Mesothelial cell of epicardium (in vitro differentiated cells): ENCODE results near the gene ATXN1. TPM values are rescaled to one million over a fixed set of nuclear protein-coding genes. Genes with fewer than 3 reads are reported as not detected.

Experiments used
- DNase-seq, 2 experiments: peaks; one replicate each; pipeline ENCODE4 v3.0.0; 2021; ENCODE audit warnings: low spot score in 2 of 2; ENCODE audit not compliant: unreplicated experiment in 2 of 2
- H3K27ac Mint-ChIP-seq: 2 replicates; pipeline ENCODE4 v1.8.0; 2021; ENCODE audit warnings: mixed read lengths
- H3K27me3 Mint-ChIP-seq: 2 replicates; pipeline ENCODE4 v1.8.0; 2021; ENCODE audit warnings: low read depth, mixed read lengths
- H3K36me3 Mint-ChIP-seq: 2 replicates; pipeline ENCODE4 v1.8.0; 2021; ENCODE audit warnings: mixed read lengths
- H3K4me1 Mint-ChIP-seq: 2 replicates; pipeline ENCODE4 v1.8.0; 2021; ENCODE audit warnings: mixed read lengths
- H3K4me3 Mint-ChIP-seq: 2 replicates; pipeline ENCODE4 v1.8.0; 2021; ENCODE audit warnings: mild to moderate bottlenecking, moderate library complexity, mixed read lengths
- H3K9me3 Mint-ChIP-seq: 2 replicates; pipeline ENCODE4 v1.8.0; 2021; ENCODE audit warnings: mixed read lengths
- total RNA-seq: library from RNA; stranded (reverse); gene quantifications from 3 replicates; pipeline ENCODE4 v1.2.1, GENCODE V29; 2021
- TF ChIP-seq, protein P1 (sequence below): fragments of 200-600 bp; sonication (generic); IDR thresholded peaks from one replicate; pipeline ENCODE4 v1.5.0; 2021; ENCODE audit warnings: antibody characterized with exemption; ENCODE audit not compliant: unreplicated experiment

Gene ATXN1
- total RNA-seq, 1 donor from 2014 or later: 59.5 TPM

DNA sequence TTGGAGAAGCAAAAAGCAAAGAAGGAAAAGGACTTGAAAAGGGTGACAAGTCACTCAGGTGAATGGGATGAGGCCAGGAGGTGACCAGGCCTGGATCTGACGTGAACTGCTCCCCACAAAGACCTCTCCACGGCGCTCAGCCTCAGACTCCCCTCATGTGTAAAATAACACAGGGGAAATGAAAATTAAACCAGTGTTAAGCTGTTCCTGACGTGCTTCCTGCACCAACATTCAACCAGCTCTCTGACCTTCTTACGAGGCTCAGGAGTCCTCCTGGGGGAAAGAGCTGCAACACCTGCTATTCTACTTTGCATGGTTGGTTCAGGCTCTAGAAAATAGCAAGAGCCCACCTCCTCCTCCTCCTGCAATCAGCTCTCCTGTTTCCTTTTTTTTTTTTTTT is 256.7 kb downstream of the ATXN1 start:
- peaks cover 8% of the 10 kb centered on the region for H3K9me3 Mint-ChIP-seq
- H3K27ac Mint-ChIP-seq: no peak overlapping the region
- H3K4me1 Mint-ChIP-seq: peaks cover 3% of the 10 kb centered on the region
- H3K4me3 Mint-ChIP-seq: no peak overlapping the region
- peaks cover 9% of the 10 kb centered on the region for H3K36me3 Mint-ChIP-seq
- DNase-seq: no peak
- TF ChIP-seq, protein P1, sequence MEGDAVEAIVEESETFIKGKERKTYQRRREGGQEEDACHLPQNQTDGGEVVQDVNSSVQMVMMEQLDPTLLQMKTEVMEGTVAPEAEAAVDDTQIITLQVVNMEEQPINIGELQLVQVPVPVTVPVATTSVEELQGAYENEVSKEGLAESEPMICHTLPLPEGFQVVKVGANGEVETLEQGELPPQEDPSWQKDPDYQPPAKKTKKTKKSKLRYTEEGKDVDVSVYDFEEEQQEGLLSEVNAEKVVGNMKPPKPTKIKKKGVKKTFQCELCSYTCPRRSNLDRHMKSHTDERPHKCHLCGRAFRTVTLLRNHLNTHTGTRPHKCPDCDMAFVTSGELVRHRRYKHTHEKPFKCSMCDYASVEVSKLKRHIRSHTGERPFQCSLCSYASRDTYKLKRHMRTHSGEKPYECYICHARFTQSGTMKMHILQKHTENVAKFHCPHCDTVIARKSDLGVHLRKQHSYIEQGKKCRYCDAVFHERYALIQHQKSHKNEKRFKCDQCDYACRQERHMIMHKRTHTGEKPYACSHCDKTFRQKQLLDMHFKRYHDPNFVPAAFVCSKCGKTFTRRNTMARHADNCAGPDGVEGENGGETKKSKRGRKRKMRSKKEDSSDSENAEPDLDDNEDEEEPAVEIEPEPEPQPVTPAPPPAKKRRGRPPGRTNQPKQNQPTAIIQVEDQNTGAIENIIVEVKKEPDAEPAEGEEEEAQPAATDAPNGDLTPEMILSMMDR: no peak
- H3K27me3 Mint-ChIP-seq: no peaks in the 10 kb centered on the region

DNA sequence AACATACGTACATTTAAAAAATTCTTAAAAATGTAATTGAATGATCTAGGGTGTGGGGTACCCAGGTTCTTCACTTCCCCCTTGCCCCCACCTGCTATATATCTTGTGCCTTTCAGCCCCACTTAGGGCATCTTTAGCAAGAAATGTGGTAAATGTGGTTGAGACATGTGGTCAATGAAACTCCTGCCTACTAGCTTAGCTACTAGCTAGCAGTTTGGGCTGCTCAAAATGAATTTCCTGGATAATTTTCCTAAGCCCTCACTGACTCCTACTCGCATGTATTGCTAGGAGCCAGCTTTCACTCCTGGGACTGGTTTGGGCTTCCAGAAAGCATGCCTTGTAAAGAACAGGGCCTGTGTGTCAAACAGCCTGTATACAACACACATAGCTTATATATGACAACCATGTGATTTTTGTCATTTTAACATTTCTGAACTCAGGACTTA is 257.3 kb downstream of the ATXN1 start:
- no peak for DNase-seq
- Mint-ChIP-seq H3K27ac (no peak overlapping the region), H3K9me3 (peaks cover 14% of the 10 kb centered on the region), H3K4me3 (no peak overlapping the region), H3K36me3 (peaks cover 14% of the 10 kb centered on the region), H3K27me3 (no peaks in the 10 kb centered on the region), H3K4me1 (peaks cover 3% of the 10 kb centered on the region)
- TF ChIP-seq, protein P1: no peak

DNA sequence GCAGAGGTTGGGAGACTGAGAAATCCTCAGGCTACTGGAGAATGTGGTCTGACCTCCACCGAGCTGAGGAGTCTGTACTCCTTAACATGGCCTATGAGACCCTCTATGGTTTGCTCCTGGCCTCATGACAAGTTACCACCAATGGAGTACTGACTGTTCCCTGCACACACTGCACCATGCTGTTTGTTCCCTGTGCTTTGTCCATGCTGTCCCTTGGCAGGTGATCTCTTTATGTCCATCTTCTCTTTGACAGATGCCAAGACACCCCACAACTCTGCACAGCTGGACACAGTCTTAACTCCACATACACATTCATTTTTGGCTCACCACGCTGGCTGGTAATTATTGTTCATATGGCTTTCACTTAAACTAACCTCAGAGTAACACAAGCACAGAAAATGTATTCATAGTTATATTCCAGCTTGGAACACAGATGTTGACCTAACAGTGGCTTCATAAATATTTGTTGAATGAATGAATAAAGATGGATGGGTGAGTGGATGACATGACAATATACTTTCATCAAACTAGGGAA is 258.0 kb downstream of the ATXN1 start:
- Mint-ChIP-seq H3K4me3 (no peak overlapping the region), H3K36me3 (peaks cover 17% of the 10 kb centered on the region), H3K9me3 (peaks cover 16% of the 10 kb centered on the region), H3K27ac (no peak overlapping the region), H3K27me3 (no peaks in the 10 kb centered on the region), H3K4me1 (peaks cover 3% of the 10 kb centered on the region)
- no peak for DNase-seq
- TF ChIP-seq, protein P1: no peak

DNA sequence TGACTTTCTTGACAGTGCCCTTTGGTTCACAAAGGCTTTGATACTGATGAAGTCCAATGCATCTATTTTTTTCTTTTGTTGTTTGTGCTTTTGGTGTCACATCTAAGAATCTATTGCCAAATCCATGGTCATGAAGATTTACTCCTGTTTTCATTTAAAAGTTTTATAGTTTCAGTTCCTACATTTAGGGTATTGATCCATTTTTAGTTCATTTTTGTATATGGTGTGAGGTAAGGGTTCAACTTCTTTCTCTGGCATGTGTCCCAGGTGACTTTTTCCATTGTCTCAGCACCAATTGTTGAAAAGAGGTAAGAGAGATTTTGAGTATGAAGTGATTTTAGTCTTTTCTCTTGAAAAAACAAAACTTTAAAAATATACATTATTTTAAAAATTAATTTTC is 262.3 kb downstream of the ATXN1 start:
- H3K4me1 Mint-ChIP-seq: peaks cover 31% of the 10 kb centered on the region
- no peaks in the 10 kb centered on the region for H3K27me3 Mint-ChIP-seq
- DNase-seq: no peak
- no peak overlapping the region for H3K4me3 Mint-ChIP-seq
- peaks cover 16% of the 10 kb centered on the region for H3K9me3 Mint-ChIP-seq
- TF ChIP-seq, protein P1: no peak
- peaks cover 19% of the 10 kb centered on the region for H3K36me3 Mint-ChIP-seq
- H3K27ac Mint-ChIP-seq: no peak overlapping the region

DNA sequence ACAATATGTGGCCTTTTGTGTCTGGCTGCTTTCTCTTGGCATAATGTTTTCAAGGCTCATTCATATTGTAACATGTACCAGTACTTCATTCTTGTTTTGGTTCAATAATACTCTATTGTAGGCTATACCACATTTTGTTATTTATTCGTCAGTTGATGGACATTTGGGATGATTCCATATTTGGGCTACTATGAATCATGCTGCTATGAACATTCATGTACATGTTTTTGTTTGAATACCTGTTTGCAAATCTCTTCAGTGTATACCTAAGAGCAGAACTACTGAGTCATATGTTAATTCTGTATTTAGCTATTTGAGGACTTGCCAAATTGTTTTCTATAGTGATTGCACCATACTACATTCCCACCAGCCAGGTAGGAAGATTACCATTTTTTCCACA is 263.0 kb downstream of the ATXN1 start:
- H3K27ac Mint-ChIP-seq: no peak overlapping the region
- no peaks in the 10 kb centered on the region for H3K27me3 Mint-ChIP-seq
- H3K9me3 Mint-ChIP-seq: peaks cover 16% of the 10 kb centered on the region
- H3K4me1 Mint-ChIP-seq: peaks cover 31% of the 10 kb centered on the region
- no peak overlapping the region for H3K4me3 Mint-ChIP-seq
- no peak for DNase-seq
- H3K36me3 Mint-ChIP-seq: peaks cover 19% of the 10 kb centered on the region
- TF ChIP-seq, protein P1: no peak
